ENCODE results near the gene WBP2. TPM values are rescaled to one million over a fixed set of nuclear protein-coding genes. Genes with fewer than 3 reads are reported as not detected.

WBP2 gene
- total and polyA plus RNA-seq, 2 of the 8 experiments (the other 6 are each of a cell fraction or from before 2014, with no cell fraction given): 48.2 to 71.2 TPM

DNA sequence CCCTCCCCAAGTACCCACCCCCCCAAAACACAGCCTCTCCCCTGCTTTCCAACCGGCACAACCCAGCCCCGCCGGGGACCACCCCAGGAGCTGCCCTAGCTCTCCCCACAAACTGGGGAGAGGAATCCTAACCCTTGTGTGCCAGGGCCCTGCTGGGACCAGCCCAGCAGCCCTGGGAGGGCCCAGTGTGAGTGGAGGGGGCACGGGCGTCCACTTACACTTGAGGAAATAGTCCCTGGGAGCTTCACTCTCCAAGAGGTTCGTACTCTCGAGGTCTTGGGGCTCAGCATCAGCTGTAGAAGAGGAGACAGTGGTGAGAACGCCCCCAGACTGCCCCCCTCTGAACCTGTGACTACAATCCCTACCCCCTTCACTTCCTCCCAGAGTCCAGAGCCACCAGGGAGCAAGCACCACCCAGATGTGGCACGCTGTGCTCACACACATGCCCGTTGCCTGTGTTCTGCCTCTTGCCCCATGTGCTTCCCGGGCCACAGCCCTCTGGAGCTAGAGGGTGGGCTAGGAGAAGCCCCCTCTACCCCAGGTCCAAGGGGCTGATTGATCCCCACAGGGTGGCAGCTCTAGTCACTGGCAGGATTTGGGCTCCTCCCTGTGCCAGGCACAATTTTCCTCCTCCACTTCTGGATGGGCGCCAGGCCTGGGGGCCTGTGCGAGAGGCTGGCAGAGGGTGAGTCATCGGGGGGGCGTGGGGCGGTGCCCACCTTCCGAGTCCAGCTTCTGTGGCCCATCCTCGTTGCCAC lies 20.2 kb upstream of the WBP2 start:
- H2BK120ac ChIP-seq (replicated peaks; ENCODE audit: low read depth, low read length): no peak overlapping the region
- no peak for DNase-seq (ENCODE audit: low read depth in 1 of 2, low spot score in 2 of 2)
- FAIRE-seq: no peak
- peak overlapping the region; percentile 8 for H3K4ac ChIP-seq (replicated peaks; ENCODE audit: insufficient read length, low read depth, low read length)
- H2BK15ac ChIP-seq (ENCODE audit: low read length): peak overlapping the region; percentile 92; the same call in 1 of the 2 replicates
- 94% methylated on average over 17 of the region's 18 CpGs; no CpG with 5 or more reads in 1 of the 2 experiments for WGBS, 2 experiments (ENCODE audit: extremely low coverage in 1 of 2, insufficient coverage in 1 of 2, insufficient read length in 1 of 2, insufficient replicate concordance in 2 of 2, low coverage in 1 of 2, low lambda C conversion rate in 2 of 2, missing lambda C conversion rate in 1 of 2)
- no peak overlapping the region for H4K5ac ChIP-seq (ENCODE audit: insufficient read length, low read depth, low read length)
- no peak overlapping the region for H3K18ac ChIP-seq (ENCODE audit: extremely low read depth, low read length)
- peaks cover 10 to 31% (median 24%) of the 10 kb centered on the region in 4 experiments for H3K27me3 ChIP-seq (replicated peaks in 1 of 4; ENCODE audit: control insufficient read depth in 3 of 4, extremely low read depth in 1 of 4, insufficient read depth in 3 of 4, low read length in 3 of 4)
- H2BK5ac ChIP-seq (ENCODE audit: low read depth, low read length): 0 out of 2 replicates have a peak overlapping the region, but pooled peaks have one; percentile 24
- peaks cover 15% of the 10 kb centered on the region; the same call in 1 of the 2 replicates for H3K23me2 ChIP-seq (ENCODE audit: low read depth, low read length)
- H3K9ac ChIP-seq (replicated peaks in 1 of 4; ENCODE audit: extremely low read depth in 1 of 4, low read depth in 3 of 4, low read length in 3 of 4): no peak overlapping the region
- peaks cover 0 to 27% (median 13%) of the 10 kb centered on the region in 4 experiments; a peak in 6 of 7 replicates for H3K4me1 ChIP-seq (replicated peaks in 1 of 4; ENCODE audit: control insufficient read depth in 3 of 4, insufficient read depth in 4 of 4, low read length in 3 of 4)
- H4K91ac ChIP-seq (replicated peaks; ENCODE audit: insufficient read length, low read length): no peak overlapping the region
- H3K14ac ChIP-seq (ENCODE audit: insufficient read length): no peak overlapping the region
- no peaks in the 10 kb centered on the region for H3K79me1 ChIP-seq (ENCODE audit: low read depth, low read length)
- no peaks in the 10 kb centered on the region for H3K36me3 ChIP-seq (ENCODE audit: control insufficient read depth in 2 of 4, insufficient read depth in 4 of 4, low read length in 3 of 4)
- no peaks in the 10 kb centered on the region for H3K79me2 ChIP-seq (ENCODE audit: control insufficient read depth in 1 of 2, insufficient read depth in 2 of 2, low read length in 2 of 2)
- H3K23ac ChIP-seq (ENCODE audit: insufficient read length): no peak overlapping the region
- ChIA-PET CTCF (ENCODE audit: partially characterized antibody) (interaction anchor here (0.7 to 11.3 kb wide), 20 partner anchors 8 to 159 kb away, joined by 3 to 157 read pairs (median 6); partner anchors contain the start of genes MRPL38, TRIM65 and WBP2), POLR2A (ENCODE audit: partially characterized antibody) (interaction anchor here (0.6 to 12.1 kb wide), 10 partner anchors 12 to 114 kb away, joined by 3 to 143 read pairs (median 3); partner anchors contain the start of genes TRIM65, UNK and WBP2)
- H3K27ac ChIP-seq (ENCODE audit: low read depth, low read length): no peak overlapping the region
- H4K8ac ChIP-seq (ENCODE audit: extremely low read depth, insufficient read depth, low read length): no peak overlapping the region
- H3K9me3 ChIP-seq (ENCODE audit: insufficient read depth in 2 of 2, low read depth in 1 of 2, low read length in 1 of 2): no peaks in the 10 kb centered on the region
- H3K56ac ChIP-seq (replicated peaks; ENCODE audit: insufficient read length, low read depth, low read length): no peak overlapping the region
- H2BK12ac ChIP-seq (ENCODE audit: low read depth, low read length): peak overlapping the region; percentile 87; the same call in 1 of the 2 replicates
- no peaks in the 10 kb centered on the region for H4K20me1 ChIP-seq (replicated peaks in 1 of 2; ENCODE audit: control insufficient read depth in 1 of 2, insufficient read depth in 2 of 2, low read length in 2 of 2)
- H3K4me3 ChIP-seq (ENCODE audit: extremely low read depth in 1 of 4, insufficient read depth in 2 of 4, low read depth in 3 of 4, low read length in 4 of 4): no peak overlapping the region
- no peak overlapping the region for H2AFZ ChIP-seq (ENCODE audit: low read length)
- H3K4me2 ChIP-seq (ENCODE audit: insufficient read depth in 1 of 2, low read depth in 2 of 2, low read length in 2 of 2): no peak overlapping the region
- no peak overlapping the region for H2BK20ac ChIP-seq (ENCODE audit: low read length)
- no peak overlapping the region for H2AK5ac ChIP-seq (ENCODE audit: low read depth, low read length)
- TF ChIP-seq MAFK (IDR thresholded peaks at IDR 0.05; ENCODE audit: low read depth, low read length) (no peak), RXRA (IDR thresholded peaks at IDR 0.05; ENCODE audit: insufficient read depth, low read depth, low read length) (no peak), EP300 (IDR thresholded peaks at IDR 0.05; ENCODE audit: borderline replicate concordance in 1 of 2, low read depth in 2 of 2, low read length in 2 of 2) (no peak), CREB1 (IDR thresholded peaks at IDR 0.05) (no peak), FOSL1 (IDR thresholded peaks at IDR 0.05; ENCODE audit: insufficient read depth, low read depth, low read length) (no peak), KDM5A (IDR thresholded peaks at IDR 0.05; ENCODE audit: low read length) (no peak), BACH1 (IDR thresholded peaks at IDR 0.05; ENCODE audit: low read length) (no peak), SRF (IDR thresholded peaks at IDR 0.05; ENCODE audit: low read depth, low read length) (no peak)
- TF ChIP-seq, protein P1, sequence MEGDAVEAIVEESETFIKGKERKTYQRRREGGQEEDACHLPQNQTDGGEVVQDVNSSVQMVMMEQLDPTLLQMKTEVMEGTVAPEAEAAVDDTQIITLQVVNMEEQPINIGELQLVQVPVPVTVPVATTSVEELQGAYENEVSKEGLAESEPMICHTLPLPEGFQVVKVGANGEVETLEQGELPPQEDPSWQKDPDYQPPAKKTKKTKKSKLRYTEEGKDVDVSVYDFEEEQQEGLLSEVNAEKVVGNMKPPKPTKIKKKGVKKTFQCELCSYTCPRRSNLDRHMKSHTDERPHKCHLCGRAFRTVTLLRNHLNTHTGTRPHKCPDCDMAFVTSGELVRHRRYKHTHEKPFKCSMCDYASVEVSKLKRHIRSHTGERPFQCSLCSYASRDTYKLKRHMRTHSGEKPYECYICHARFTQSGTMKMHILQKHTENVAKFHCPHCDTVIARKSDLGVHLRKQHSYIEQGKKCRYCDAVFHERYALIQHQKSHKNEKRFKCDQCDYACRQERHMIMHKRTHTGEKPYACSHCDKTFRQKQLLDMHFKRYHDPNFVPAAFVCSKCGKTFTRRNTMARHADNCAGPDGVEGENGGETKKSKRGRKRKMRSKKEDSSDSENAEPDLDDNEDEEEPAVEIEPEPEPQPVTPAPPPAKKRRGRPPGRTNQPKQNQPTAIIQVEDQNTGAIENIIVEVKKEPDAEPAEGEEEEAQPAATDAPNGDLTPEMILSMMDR (IDR thresholded peaks at IDR 0.05; ENCODE audit: control extremely low read depth in 1 of 3, insufficient read depth in 1 of 3, low read depth in 1 of 3, low read length in 3 of 3): no peak
